K562 (cell line): ENCODE data around the gene PIK3C2B. TPM values are rescaled to one million over a fixed set of nuclear protein-coding genes. Genes with fewer than 3 reads are reported as not detected.

ENCODE experiments used
- ARID2 ChIP-seq: fragments of 450-650 bp; IDR thresholded peaks from 2 replicates; pipeline ENCODE4 v1.6.1; 2017; ENCODE audit warnings: antibody characterized with exemption, mild to moderate bottlenecking
- BDP1 ChIP-seq: IDR thresholded peaks from 3 replicates; pipeline ENCODE4 v1.6.1; 2011; ENCODE audit not compliant: insufficient read length, insufficient read depth
- CREB1 ChIP-seq, 2 experiments: sonication (generic) in 1 of 2; formaldehyde crosslinking in 1 of 2; IDR thresholded peaks; 2 replicates each; pipeline versions ENCODE4 v1.6.1 to v1.8.0; 2012 to 2022; ENCODE audit warnings: inconsistent platforms in 1 of 2, mild to moderate bottlenecking in 1 of 2, missing genetic modification reagents in 1 of 2, moderate library complexity in 1 of 2
- CSDE1 ChIP-seq, 2 experiments: fragments of 450-650 bp; IDR thresholded peaks; 2 replicates each; pipeline ENCODE4 v1.6.1; 2016; ENCODE audit warnings: mild to moderate bottlenecking in 1 of 2
- FOXA1 ChIP-seq: fragments of 450-650 bp; IDR thresholded peaks from 2 replicates; pipeline ENCODE4 v1.6.1; 2016; ENCODE audit warnings: mild to moderate bottlenecking, borderline replicate concordance
- IRF2 ChIP-seq: sonication (generic); formaldehyde crosslinking; IDR thresholded peaks from 2 replicates; pipeline ENCODE4 v1.8.1; 2022; ENCODE audit warnings: mild to moderate bottlenecking, missing genetic modification reagents
- KDM1A ChIP-seq, 2 experiments: fragments of 450-650 bp; IDR thresholded peaks; 2 replicates each; pipeline ENCODE4 v1.6.1; 2016; ENCODE audit warnings: mild to moderate bottlenecking in 2 of 2
- KDM2B ChIP-seq: fragments of 250-450 bp; sonication (Bioruptor Pico); IDR thresholded peaks from 2 replicates; pipeline ENCODE4 v1.8.0; 2021; ENCODE audit warnings: mild to moderate bottlenecking, moderate library complexity
- KLF6 ChIP-seq: fragments of 250-450 bp; sonication (Bioruptor Pico); IDR thresholded peaks from 2 replicates; pipeline ENCODE4 v1.4.0; 2020; ENCODE audit warnings: mild to moderate bottlenecking, moderate library complexity, borderline replicate concordance
- NFXL1 ChIP-seq: fragments of 450-650 bp; formaldehyde crosslinking; IDR thresholded peaks from 2 replicates; pipeline ENCODE4 v1.4.0; 2021; ENCODE audit warnings: mild to moderate bottlenecking
- POLR2AphosphoS5 ChIP-seq: IDR thresholded peaks from 2 replicates; pipeline ENCODE4 v1.6.1; 2011; ENCODE audit warnings: mild to moderate bottlenecking, low read depth, low read length, moderate library complexity; ENCODE audit not compliant: control insufficient read depth, insufficient read depth
- POLR2G ChIP-seq: fragments of 200-400 bp; formaldehyde crosslinking; IDR thresholded peaks from 2 replicates; pipeline ENCODE4 v1.6.1; 2017; ENCODE audit warnings: low read depth, mild to moderate bottlenecking, antibody characterized with exemption, low read length, moderate library complexity
- PRMT5 ChIP-seq: sonication (generic); formaldehyde crosslinking; IDR thresholded peaks from 2 replicates; pipeline ENCODE4 v1.5.0; 2020; ENCODE audit warnings: missing genetic modification reagents
- SMAD4 ChIP-seq: fragments of 250-450 bp; sonication (Bioruptor Pico); conservative IDR thresholded peaks from 2 replicates; pipeline ENCODE4 v1.8.0; 2021; ENCODE audit warnings: inconsistent platforms, mild to moderate bottlenecking, moderate library complexity
- WHSC1 ChIP-seq: IDR thresholded peaks from one replicate; pipeline ENCODE4 v1.6.1; 2012; ENCODE audit warnings: low read length, control low read depth, inconsistent platforms
- ZBTB1 ChIP-seq: sonication (generic); formaldehyde crosslinking; IDR thresholded peaks from 2 replicates; pipeline ENCODE4 v1.8.1; 2023; ENCODE audit warnings: missing genetic modification reagents, low read depth, mild to moderate bottlenecking, borderline replicate concordance
- ZNF175 ChIP-seq: fragments of 200-800 bp; sonication (Bioruptor generic); IDR thresholded peaks from 2 replicates; pipeline ENCODE4 v1.6.1; 2016; ENCODE audit warnings: low read depth, mild to moderate bottlenecking, missing genetic modification characterization, missing compliant biosample characterization
- ZNF282 ChIP-seq: sonication (generic); formaldehyde crosslinking; IDR thresholded peaks from 2 replicates; pipeline ENCODE4 v1.8.1; 2023; ENCODE audit warnings: missing genetic modification reagents
- ZNF586 ChIP-seq: fragments of 450-650 bp; formaldehyde crosslinking; conservative IDR thresholded peaks from 2 replicates; pipeline ENCODE4 v1.4.0; 2020; ENCODE audit warnings: mild to moderate bottlenecking, moderate library complexity
- polyA plus RNA-seq, 8 experiments: library from polyadenylated mRNA; depleted of rRNA in 4 of 8; stranded (reverse) in 5 of 8; unstranded in 3 of 8; fragments of >200 nt; fragmentation: Nextera tagmentation in 2 of 8; fragmentation: Illumina TruSeq in 1 of 8; extraction: Ambion mirVana in 2 of 8; extraction: Trizol in 1 of 8; gene quantifications; 2 replicates each; pipeline versions ENCODE4 v1.2.1 to v1.2.3, GENCODE V29; 2011 to 2014; ENCODE audit warnings: inconsistent platforms in 1 of 8, missing spikeins in 1 of 8
- total RNA-seq, 7 experiments: library from RNA; depleted of rRNA in 6 of 7; stranded (reverse); fragments of >200 nt in 6 of 7; fragmentation: Illumina TruSeq in 2 of 7; extraction: Trizol in 2 of 7; gene quantifications; 2 replicates each; pipeline versions ENCODE4 v1.2.1 to v1.2.3, GENCODE V29; 2011 to 2021; ENCODE audit warnings: low replicate concordance in 1 of 7
- TF ChIP-seq, protein P1 (sequence below): fragments of 250-450 bp; sonication (Bioruptor Pico); IDR thresholded peaks from 2 replicates; pipeline ENCODE4 v1.9.0; 2021; ENCODE audit warnings: mild to moderate bottlenecking, inconsistent platforms
- TF ChIP-seq, protein P2 (sequence below): fragments of 450-650 bp; IDR thresholded peaks from 2 replicates; pipeline ENCODE4 v1.6.1; 2016; ENCODE audit warnings: antibody characterized with exemption
- TF ChIP-seq, protein P3 (sequence below): fragments of 450-650 bp; IDR thresholded peaks from 2 replicates; pipeline ENCODE4 v1.6.1; 2016; ENCODE audit warnings: mild to moderate bottlenecking

The PIK3C2B gene
- total and polyA plus RNA-seq, 9 of the 15 experiments (the other 6 are each of a cell fraction or from before 2014, with no cell fraction given): 0.10 to 2.9 (median 0.72) TPM

DNA sequence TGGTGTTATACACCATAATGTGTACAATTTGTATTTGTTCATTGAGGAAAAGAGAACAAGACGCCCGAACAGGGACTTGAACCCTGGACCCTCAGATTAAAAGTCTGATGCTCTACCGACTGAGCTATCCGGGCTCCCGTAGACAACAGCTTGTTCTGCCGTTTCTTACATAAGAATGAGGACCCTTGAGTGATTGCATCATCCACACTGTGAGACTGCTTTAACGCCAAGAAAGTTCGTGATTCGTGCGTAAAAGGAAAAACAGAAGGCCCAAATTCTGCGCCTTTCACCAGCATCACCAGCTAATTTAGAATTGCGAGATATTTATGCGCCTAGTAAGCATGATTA lies 12.3 kb upstream of the PIK3C2B start (continued):
- TF ChIP-seq SMAD4 (peak; percentile 22), ARID2 (no peak), PRMT5 (no peak), KDM2B (CRISPR knock-in tag) (peak; percentile 95; the same call in 1 of the 2 replicates), KLF6 (CRISPR knock-in tag) (peak; percentile 71; the same call in 1 of the 2 replicates), ZNF586 (CRISPR knock-in tag) (no peak), FOXA1 (no peak), ZBTB1 (CRISPR knock-in tag) (no peak), NFXL1 (CRISPR knock-in tag) (no peak), POLR2G (no peak), ZNF175 (no peak; the same call in 1 of the 2 replicates), WHSC1 (no peak), ZNF282 (no peak), CSDE1 (IDR thresholded peaks at IDR 0.05) (peak in 1 of 2 experiments; percentile 87; a peak in 2 of 4 replicates), CREB1 (IDR thresholded peaks at IDR 0.05) (peak; percentile 55), CREB1 (CRISPR knock-in tag; IDR thresholded peaks at IDR 0.05) (peak; percentile 73), IRF2 (CRISPR knock-in tag) (no peak), KDM1A (IDR thresholded peaks at IDR 0.05) (peak in 1 of 2 experiments; percentile 37; a peak in 3 of 4 replicates), POLR2AphosphoS5 (0 out of 2 replicates have a peak, but pooled peaks have one; percentile 17), BDP1 (peak; percentile 97)
- TF ChIP-seq, protein P1, sequence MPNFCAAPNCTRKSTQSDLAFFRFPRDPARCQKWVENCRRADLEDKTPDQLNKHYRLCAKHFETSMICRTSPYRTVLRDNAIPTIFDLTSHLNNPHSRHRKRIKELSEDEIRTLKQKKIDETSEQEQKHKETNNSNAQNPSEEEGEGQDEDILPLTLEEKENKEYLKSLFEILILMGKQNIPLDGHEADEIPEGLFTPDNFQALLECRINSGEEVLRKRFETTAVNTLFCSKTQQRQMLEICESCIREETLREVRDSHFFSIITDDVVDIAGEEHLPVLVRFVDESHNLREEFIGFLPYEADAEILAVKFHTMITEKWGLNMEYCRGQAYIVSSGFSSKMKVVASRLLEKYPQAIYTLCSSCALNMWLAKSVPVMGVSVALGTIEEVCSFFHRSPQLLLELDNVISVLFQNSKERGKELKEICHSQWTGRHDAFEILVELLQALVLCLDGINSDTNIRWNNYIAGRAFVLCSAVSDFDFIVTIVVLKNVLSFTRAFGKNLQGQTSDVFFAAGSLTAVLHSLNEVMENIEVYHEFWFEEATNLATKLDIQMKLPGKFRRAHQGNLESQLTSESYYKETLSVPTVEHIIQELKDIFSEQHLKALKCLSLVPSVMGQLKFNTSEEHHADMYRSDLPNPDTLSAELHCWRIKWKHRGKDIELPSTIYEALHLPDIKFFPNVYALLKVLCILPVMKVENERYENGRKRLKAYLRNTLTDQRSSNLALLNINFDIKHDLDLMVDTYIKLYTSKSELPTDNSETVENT: no peak
- TF ChIP-seq, protein P2, sequence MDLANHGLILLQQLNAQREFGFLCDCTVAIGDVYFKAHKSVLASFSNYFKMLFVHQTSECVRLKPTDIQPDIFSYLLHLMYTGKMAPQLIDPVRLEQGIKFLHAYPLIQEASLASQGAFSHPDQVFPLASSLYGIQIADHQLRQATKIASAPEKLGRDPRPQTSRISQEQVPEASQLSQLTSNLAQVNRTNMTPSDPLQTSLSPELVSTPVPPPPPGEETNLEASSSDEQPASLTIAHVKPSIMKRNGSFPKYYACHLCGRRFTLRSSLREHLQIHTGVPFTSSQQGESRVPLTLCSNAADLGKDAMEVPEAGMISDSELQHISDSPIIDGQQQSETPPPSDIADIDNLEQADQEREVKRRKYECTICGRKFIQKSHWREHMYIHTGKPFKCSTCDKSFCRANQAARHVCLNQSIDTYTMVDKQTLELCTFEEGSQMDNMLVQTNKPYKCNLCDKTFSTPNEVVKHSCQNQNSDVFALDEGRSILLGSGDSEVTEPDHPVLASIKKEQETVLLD: peak; percentile 17; the same call in 1 of the 2 replicates
- TF ChIP-seq, protein P3, sequence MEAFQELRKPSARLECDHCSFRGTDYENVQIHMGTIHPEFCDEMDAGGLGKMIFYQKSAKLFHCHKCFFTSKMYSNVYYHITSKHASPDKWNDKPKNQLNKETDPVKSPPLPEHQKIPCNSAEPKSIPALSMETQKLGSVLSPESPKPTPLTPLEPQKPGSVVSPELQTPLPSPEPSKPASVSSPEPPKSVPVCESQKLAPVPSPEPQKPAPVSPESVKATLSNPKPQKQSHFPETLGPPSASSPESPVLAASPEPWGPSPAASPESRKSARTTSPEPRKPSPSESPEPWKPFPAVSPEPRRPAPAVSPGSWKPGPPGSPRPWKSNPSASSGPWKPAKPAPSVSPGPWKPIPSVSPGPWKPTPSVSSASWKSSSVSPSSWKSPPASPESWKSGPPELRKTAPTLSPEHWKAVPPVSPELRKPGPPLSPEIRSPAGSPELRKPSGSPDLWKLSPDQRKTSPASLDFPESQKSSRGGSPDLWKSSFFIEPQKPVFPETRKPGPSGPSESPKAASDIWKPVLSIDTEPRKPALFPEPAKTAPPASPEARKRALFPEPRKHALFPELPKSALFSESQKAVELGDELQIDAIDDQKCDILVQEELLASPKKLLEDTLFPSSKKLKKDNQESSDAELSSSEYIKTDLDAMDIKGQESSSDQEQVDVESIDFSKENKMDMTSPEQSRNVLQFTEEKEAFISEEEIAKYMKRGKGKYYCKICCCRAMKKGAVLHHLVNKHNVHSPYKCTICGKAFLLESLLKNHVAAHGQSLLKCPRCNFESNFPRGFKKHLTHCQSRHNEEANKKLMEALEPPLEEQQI: peak; percentile 90
